Measurements from ENCODE around the gene EP400.
"Not testable (repeated sequence)": the region's sequence is repeated elsewhere in the genome, so short reads cannot be mapped to it uniquely, and the experiment has no call there.

EP400 gene

DNA sequence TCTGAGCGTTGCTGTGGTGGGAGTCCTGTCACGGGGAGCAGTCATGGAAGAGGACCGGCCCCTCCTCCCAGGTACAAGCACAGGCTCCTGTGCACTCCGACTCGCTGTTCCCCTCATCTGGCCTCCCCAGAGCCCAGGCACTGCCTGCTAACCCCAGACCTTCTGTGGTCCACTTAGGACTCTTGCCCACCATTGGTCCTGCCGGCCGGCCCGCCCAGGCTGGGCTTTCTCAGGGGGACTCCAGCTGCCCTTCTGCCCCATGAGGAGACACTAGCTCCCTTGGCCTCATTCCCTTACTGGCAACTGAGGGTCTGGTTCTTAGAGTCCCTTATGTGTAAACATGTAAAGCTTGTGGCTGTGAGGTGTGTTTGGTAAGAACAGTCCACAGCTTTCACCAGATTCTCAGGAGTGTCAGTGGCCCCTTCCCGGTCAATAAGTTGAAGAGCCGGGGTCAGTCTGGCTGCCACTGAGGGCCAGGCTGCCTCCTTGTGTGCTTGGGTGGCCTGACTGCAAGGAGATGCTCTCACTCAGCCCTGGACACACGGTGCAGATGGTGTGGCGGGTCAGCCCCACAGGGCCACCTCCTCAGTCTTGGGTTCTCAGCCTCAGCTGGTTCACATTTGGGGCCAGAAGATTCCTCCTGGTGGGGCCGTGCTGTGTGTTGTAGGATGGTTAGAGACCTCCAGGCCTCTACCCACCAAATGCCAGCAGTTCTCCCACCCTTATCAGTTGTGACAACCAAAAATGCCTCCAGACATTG is 150.7 kb downstream of the EP400 start:
- Mint-ChIP-seq H3K4me3 (no peak overlapping the region), H3K36me3 (ENCODE audit: low read depth) (peaks cover 65% of the 10 kb centered on the region), H3K27ac (no peak overlapping the region), H3K9me3 (no peaks in the 10 kb centered on the region), H3K27me3 (no peaks in the 10 kb centered on the region), H3K4me1 (ENCODE audit: low read depth) (peaks cover 9% of the 10 kb centered on the region)
- DNase-seq = no peak

DNA sequence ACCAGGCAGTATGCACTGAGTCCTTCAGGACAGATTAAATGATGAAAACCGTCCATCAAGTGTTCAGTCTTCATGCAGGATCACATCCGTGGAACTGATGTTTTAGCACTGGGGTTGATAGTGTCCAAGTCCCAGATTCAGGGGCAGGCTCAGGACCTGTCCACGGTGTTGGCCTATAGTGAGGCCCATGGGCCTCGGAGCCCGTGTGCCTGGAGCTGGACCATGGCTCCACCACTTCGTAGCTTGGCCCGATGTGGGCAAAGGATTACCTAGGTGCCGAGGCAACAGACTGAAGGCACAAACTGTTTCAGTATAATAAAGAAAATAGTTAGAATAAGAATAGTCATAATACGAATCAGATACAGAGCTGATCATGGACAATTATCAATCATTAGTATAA is 152.6 kb downstream of the EP400 start:
- Mint-ChIP-seq H3K27ac (no peak overlapping the region), H3K4me1 (ENCODE audit: low read depth) (no peaks in the 10 kb centered on the region), H3K27me3 (no peaks in the 10 kb centered on the region), H3K36me3 (ENCODE audit: low read depth) (peaks cover 61% of the 10 kb centered on the region), H3K4me3 (no peak overlapping the region), H3K9me3 (no peaks in the 10 kb centered on the region)
- no peak for DNase-seq

DNA sequence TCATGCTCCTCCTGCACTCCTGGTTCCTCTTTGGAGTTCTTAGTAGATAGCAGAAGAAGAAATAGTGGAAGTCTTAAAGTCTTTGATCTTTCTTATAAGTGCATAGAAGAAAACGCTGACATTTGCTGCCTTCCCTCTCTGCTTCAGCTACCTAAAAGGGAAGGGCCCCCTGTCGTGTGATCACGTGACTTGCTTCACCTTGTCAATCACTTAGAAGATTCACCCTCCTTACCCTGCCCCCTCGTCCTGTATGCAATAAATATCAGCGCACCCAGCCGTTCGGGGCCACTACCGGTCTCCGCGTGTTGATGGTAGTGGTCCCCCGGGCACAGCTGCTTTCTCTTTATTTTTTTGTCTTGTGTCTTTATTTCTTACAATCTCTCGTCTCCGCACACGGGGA is 153.3 kb downstream of the EP400 start:
- not testable (repeated sequence) for H3K27me3 Mint-ChIP-seq; H3K4me1 Mint-ChIP-seq (ENCODE audit: low read depth); H3K4me3 Mint-ChIP-seq; DNase-seq; H3K27ac Mint-ChIP-seq; H3K9me3 Mint-ChIP-seq
- H3K36me3 Mint-ChIP-seq (ENCODE audit: low read depth) = peaks cover 59% of the 10 kb centered on the region

DNA sequence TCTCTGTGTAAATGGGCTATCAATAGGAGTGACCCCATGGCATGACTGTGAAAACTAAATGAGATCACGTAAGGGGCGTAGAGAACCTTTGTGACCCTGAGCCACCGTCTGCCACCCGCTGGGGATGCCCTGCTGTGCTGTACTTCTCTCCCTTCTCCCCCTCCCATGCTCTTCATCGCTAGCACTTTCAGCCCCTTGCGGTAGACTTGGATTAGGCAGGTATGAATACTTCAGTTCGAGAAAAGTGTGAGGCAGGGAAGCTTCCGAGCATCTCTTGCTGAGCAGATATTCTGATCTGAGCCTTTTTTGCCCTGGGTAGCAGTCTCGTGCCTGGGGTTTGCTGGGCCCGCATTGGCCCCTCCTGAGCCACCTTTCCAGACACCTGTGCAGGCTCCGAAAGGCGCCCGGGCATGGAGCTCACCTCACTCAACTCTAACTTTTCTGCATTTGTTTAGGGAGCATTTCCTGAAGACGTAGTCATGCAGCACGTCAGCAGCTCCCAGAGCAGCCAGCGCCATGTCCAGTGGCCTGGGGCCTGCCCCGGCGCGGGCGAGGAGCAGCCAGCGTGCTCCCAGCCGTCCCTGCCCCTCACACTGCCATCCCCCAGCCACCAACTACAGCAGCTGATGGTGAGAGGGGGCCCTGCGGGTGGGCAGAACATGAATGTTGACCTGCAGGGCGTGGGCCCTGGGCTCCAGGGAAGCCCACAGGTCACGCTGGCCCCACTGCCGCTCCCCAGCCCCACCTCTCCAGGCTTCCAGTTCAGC is 154.0 kb downstream of the EP400 start:
- H3K4me1 Mint-ChIP-seq (ENCODE audit: low read depth) = no peaks in the 10 kb centered on the region
- no peaks in the 10 kb centered on the region for H3K9me3 Mint-ChIP-seq
- no peak overlapping the region for H3K4me3 Mint-ChIP-seq
- peaks cover 59% of the 10 kb centered on the region for H3K36me3 Mint-ChIP-seq (ENCODE audit: low read depth)
- DNase-seq = no peak
- H3K27me3 Mint-ChIP-seq = no peaks in the 10 kb centered on the region
- no peak overlapping the region for H3K27ac Mint-ChIP-seq

DNA sequence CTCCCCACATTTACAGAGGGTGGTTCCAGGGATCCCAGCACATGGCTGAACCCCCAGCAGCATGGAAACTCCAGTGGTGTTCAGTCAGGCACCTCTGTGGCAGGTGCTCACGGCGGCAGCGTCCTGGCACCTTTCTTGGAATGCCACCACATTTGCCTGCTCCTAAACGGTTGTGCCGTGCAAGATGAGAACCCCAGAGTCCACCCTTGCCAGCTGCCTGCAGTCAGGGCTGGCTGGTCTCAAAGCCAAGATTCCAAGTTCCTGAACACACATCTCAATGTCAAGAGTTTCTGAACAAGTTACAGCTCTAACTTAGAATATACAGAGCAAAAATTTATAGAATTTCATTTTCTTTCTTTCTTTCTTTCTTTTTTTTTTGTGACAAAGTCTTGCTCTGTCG is 155.7 kb downstream of the EP400 start:
- no peaks in the 10 kb centered on the region for H3K4me1 Mint-ChIP-seq (ENCODE audit: low read depth)
- H3K36me3 Mint-ChIP-seq (ENCODE audit: low read depth) = peaks cover 60% of the 10 kb centered on the region
- no peaks in the 10 kb centered on the region for H3K9me3 Mint-ChIP-seq
- peak; percentile 5 for DNase-seq
- no peak overlapping the region for H3K27ac Mint-ChIP-seq
- no peaks in the 10 kb centered on the region for H3K27me3 Mint-ChIP-seq
- no peak overlapping the region for H3K4me3 Mint-ChIP-seq

DNA sequence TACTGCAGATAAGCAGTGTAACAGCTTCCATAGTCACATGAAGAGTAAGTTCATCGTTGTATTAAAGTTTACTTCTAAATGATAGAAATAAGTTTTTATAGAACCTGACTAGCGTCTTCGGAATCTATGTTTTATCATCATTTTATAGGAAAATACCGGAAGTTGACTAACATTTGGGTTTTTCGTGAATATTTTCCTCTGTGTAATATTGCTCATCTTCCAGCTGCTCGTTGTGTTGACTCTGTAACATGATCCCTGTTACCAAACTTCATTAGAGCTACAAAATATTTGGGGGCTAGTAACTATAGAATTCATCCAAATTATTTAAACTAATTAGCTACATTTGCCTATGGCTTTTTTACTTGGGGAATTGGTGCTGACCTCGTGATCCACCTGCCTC is 157.2 kb downstream of the EP400 start:
- Mint-ChIP-seq H3K27me3 (no peaks in the 10 kb centered on the region), H3K9me3 (no peaks in the 10 kb centered on the region), H3K27ac (no peak overlapping the region), H3K4me1 (ENCODE audit: low read depth) (no peaks in the 10 kb centered on the region), H3K4me3 (no peak overlapping the region), H3K36me3 (ENCODE audit: low read depth) (peaks cover 59% of the 10 kb centered on the region)
- DNase-seq = no peak

DNA sequence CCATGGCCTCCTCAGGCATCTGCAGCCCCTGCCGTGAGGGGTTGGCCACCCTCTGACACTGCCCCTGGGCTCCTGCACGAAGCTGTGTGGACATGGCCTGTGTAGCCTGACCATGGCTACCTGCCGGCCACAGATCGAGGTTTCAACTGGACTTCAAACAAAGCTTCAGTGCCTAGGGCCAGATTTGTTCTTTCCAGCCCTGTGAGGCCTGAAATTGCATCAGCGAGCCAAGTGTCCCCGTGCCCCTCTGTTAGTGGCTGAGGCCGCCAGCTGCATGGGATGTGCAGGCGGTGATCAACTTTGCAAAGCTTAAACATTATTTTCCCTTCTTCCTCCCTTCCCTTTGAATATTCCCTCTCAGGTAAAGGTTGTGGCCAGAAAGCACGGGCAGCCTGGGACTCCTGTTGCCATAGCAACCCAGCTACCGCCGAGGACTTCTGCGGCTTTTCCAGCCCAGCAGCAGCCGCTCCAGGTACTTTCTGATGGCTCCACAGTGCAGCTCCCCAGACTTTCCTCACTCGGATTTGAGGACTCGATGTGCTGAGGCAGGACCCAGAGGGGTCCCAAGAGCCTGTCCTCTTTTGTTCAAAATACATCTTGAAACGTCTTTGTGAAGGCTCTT is 158.6 kb downstream of the EP400 start:
- H3K27ac Mint-ChIP-seq = no peak overlapping the region
- H3K9me3 Mint-ChIP-seq = no peaks in the 10 kb centered on the region
- H3K4me1 Mint-ChIP-seq (ENCODE audit: low read depth) = no peaks in the 10 kb centered on the region
- no peak overlapping the region for H3K4me3 Mint-ChIP-seq
- peak; percentile 9 for DNase-seq
- H3K36me3 Mint-ChIP-seq (ENCODE audit: low read depth) = peaks cover 69% of the 10 kb centered on the region
- H3K27me3 Mint-ChIP-seq = no peaks in the 10 kb centered on the region

DNA sequence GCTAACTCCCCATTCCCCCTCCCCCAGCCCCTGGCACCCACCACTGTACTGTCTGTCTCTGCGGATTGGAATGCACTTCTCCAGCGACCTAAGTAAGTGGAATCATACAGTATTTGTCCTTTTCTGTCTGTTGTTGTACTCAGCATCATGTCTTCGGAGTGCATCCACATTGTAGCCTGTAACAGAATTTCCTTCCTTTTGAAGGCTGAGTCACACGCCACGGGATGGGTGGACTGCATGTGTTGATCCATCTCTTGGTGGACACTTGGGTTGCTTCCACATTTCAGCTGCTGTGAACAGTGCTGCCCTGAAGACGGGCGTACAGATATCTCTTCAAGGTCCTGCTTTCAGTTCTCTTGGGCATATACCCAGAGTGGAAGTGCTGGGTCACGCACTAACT is 160.0 kb downstream of the EP400 start:
- peak; percentile 12 for DNase-seq
- H3K4me3 Mint-ChIP-seq = no peak overlapping the region
- H3K4me1 Mint-ChIP-seq (ENCODE audit: low read depth) = no peaks in the 10 kb centered on the region
- no peak overlapping the region for H3K27ac Mint-ChIP-seq
- H3K9me3 Mint-ChIP-seq = no peaks in the 10 kb centered on the region
- H3K27me3 Mint-ChIP-seq = no peaks in the 10 kb centered on the region
- H3K36me3 Mint-ChIP-seq (ENCODE audit: low read depth) = peaks cover 84% of the 10 kb centered on the region

DNA sequence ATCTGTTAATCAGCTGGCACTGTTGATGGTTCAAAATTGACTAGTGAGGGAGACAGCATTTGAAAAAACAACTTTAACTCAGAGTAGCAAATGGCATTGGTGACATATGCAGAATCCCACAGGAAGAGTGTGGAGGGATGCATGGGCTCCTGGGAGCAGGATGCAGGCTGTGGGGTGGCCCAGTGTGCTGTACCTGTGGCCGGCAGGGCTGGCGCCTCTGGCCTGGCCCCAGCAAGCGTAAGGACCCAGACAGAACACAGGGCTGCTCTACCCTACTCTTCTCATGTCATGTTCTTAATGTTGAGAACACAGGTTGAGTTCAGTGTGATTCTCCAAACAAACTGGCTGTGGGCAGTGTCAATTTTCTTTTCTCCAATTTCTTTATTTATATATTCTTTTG is 160.9 kb downstream of the EP400 start:
- peaks cover 85% of the 10 kb centered on the region for H3K36me3 Mint-ChIP-seq (ENCODE audit: low read depth)
- peaks cover 2% of the 10 kb centered on the region for H3K4me1 Mint-ChIP-seq (ENCODE audit: low read depth)
- H3K27me3 Mint-ChIP-seq = no peaks in the 10 kb centered on the region

DNA sequence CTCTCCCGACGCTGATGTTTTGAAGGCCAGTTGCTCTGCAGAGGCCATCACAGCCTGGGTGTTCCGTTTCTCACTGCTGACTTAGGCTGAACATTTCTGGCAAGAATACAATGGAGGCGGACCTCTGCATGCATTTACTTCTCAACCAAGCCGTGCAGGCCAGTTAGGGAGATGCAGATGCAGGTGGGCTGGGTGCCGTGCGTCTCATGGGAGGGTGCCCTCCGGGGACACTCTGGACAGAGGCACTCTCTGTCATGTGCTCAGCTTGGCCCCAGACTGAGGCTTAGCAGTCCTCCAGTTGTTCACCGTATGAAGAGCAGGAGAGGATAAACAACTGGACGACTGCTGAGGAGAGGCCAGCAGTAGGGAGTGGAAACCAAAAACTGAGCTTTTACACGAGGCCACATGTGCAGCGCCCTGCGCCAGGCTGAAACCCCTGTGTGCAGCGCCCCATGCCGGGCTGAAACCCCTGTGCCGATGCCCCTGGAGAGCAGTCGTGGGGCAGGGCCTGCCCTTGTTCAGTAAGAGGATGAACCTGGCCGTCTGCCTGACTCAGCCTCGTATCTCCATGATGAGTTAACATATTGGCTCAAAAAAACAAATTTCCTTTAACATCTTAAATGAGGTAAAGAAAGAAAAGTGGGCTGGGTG is 162.0 kb downstream of the EP400 start:
- Mint-ChIP-seq H3K4me1 (ENCODE audit: low read depth) (peaks cover 2% of the 10 kb centered on the region), H3K36me3 (ENCODE audit: low read depth) (peaks cover 88% of the 10 kb centered on the region), H3K4me3 (no peak overlapping the region), H3K27ac (peak overlapping the region; percentile 22), H3K9me3 (no peaks in the 10 kb centered on the region), H3K27me3 (no peaks in the 10 kb centered on the region)
- DNase-seq = no peak

More for the DNA sequence above, 160.9 kb downstream of the EP400 start:
- H3K27ac Mint-ChIP-seq = no peak overlapping the region
- H3K9me3 Mint-ChIP-seq = no peaks in the 10 kb centered on the region
- H3K4me3 Mint-ChIP-seq = no peak overlapping the region
- DNase-seq = no peak

DNA sequence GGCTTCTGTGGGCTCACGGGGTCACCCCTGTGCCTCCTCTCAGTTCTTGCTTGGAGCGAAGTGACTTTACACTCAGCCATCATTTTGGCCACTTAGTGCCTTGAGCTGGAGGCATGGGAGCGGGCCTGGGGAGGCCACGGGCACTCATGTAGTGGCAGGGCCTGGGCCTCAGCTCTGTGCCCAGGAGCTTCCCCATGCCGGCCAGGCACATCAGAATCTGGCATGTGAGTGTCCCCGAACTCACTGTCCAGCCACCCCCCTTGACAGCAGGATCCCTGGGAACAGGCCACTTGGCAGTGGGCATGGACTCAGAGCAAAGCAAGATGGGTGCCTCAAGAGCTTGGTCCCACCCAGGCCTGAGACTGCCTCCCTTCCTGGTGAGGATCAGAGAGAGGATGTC is 164.9 kb downstream of the EP400 start:
- Mint-ChIP-seq H3K9me3 (no peaks in the 10 kb centered on the region), H3K27ac (no peak overlapping the region), H3K4me1 (ENCODE audit: low read depth) (peaks cover 2% of the 10 kb centered on the region)

DNA sequence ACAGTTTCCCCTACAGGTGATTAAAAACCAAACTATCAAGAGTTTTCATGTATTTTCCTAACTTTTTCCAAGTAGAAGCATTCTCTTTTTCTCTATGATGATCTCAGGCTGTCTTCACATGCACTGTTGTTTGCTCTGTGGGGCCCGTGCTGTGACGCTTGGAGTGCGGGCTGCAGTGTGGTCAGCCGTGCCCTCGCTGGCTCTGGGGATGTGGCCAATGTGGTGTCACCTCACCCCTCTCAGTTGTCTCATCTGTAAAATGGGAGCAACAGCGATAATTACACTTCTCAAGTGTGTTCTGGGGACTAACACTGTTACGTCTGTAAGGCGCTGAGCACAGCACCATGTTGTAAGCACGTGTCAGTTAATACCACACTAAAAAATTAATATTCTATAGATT is 165.8 kb downstream of the EP400 start:
- peaks cover 72% of the 10 kb centered on the region for H3K36me3 Mint-ChIP-seq (ENCODE audit: low read depth)
- no peak for DNase-seq
- no peaks in the 10 kb centered on the region for H3K27me3 Mint-ChIP-seq
- H3K9me3 Mint-ChIP-seq = no peaks in the 10 kb centered on the region
- no peak overlapping the region for H3K27ac Mint-ChIP-seq
- H3K4me3 Mint-ChIP-seq = no peak overlapping the region
- peaks cover 2% of the 10 kb centered on the region for H3K4me1 Mint-ChIP-seq (ENCODE audit: low read depth)

More for the DNA sequence above, 164.9 kb downstream of the EP400 start:
- Mint-ChIP-seq H3K36me3 (ENCODE audit: low read depth) (peaks cover 72% of the 10 kb centered on the region), H3K4me3 (no peak overlapping the region), H3K27me3 (no peaks in the 10 kb centered on the region)
- no peak for DNase-seq

DNA sequence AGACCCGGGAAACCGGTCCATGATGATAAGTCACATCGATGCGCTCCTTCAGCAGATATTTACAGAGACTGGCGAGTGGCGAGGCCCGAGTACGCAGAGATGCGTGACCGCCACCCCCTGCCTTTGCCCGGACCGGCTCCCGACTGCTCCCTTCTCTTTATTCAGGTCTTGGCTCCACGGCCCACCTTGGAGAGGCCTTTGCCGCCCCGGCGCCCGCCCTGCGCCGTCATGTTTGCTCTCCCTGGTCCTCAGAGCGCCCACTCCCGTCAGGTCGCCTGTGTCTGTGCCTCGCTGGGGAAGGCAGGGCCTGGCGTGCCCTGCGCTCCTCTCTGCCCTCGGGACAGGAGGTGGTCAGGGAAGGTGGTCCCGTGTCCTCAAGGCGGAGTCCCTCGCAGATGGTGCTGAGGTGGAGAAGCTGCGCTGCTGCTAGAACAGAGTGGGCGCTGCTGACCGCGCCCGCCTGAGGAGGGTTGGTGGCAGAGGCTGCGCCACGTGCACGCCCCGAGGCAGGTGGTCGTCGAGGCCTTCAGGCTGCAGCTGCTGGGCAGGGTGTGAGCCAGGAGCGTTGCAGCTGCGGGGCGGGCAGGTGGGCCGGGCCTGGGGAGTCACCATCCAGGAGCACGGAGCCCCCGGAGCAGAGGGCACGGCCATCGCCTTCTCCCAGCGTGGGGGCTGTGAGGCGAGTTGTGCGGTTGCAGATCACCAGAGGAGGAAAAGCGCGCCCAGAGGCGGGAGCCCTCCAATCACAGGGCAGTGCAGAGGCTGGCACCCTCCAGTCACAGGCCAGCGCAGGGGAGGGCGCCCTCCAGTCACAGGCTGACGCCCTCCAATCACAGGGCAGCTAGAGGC is 167.2 kb downstream of the EP400 start:
- Mint-ChIP-seq H3K4me1 (ENCODE audit: low read depth) (peaks cover 2% of the 10 kb centered on the region), H3K4me3 (no peak overlapping the region), H3K36me3 (ENCODE audit: low read depth) (peaks cover 69% of the 10 kb centered on the region), H3K9me3 (no peaks in the 10 kb centered on the region), H3K27ac (no peak overlapping the region), H3K27me3 (no peaks in the 10 kb centered on the region)
- DNase-seq = no peak

DNA sequence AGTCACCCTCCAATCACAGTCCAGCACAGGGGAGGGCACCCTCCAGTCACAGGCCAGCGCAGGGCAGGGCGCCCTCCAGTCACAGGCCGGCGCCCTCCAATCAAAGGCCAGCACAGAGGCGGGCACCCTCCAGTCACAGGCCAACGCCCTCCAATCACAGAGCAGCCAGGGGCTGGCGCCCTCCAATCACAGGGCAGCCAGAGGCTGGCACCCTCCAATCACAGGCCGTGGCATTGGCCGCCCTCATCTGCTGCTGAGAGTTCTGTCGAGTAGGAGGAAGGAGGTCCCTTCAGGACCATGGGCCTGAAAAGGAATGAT is 167.8 kb downstream of the EP400 start:
- H3K4me1 Mint-ChIP-seq (ENCODE audit: low read depth) = peaks cover 2% of the 10 kb centered on the region
- H3K4me3 Mint-ChIP-seq = no peak overlapping the region
- no peaks in the 10 kb centered on the region for H3K27me3 Mint-ChIP-seq
- no peak overlapping the region for H3K27ac Mint-ChIP-seq
- no peak for DNase-seq
- peaks cover 71% of the 10 kb centered on the region for H3K36me3 Mint-ChIP-seq (ENCODE audit: low read depth)
- H3K9me3 Mint-ChIP-seq = no peaks in the 10 kb centered on the region
